ENCODE results near the gene MRPL39. TPM values are rescaled to one million over a fixed set of nuclear protein-coding genes. Genes with fewer than 3 reads are reported as not detected.
"Not testable (repeated sequence)": the region's sequence is repeated elsewhere in the genome, so short reads cannot be mapped to it uniquely, and the experiment has no call there.

MRPL39 gene
- total and polyA plus RNA-seq, 2 donors (not counting 3 experiments of a cell fraction or from before 2014, with no cell fraction given) = 10.4 to 25.2 TPM

DNA sequence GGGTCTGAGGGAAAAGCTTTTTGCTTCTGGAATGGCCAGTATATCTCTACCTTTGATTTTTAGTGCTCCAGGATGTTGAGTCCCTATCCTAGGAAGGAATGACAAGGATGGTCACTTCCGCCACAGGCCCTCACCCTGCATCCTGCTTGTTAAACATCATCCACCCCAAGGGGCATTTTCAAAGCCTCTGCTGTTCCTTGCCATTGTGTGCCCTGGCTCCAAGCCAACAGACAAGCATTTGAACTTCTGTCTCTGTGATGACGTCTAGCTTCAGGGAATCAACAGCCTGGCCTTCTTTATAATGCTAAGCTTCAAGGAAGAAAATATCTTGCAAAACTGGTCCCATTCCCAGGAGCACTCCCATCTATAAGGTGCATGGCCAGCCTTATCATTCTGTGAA lies 19.5 kb upstream of the MRPL39 start:
- Histone ChIP-seq H3K4me3 (replicated peaks in 1 of 3; ENCODE audit: insufficient read depth in 1 of 3, low read depth in 1 of 3, low read length in 3 of 3) (no peak overlapping the region), H3K9me3 (replicated peaks; ENCODE audit: control insufficient read depth, insufficient read depth, low read length) (no peaks in the 10 kb centered on the region), H2AFZ (ENCODE audit: low read depth, low read length) (no peak overlapping the region), H4K20me1 (replicated peaks; ENCODE audit: control insufficient read depth, extremely low read depth, insufficient read depth, low read length) (no peaks in the 10 kb centered on the region), H3K27me3 (ENCODE audit: control insufficient read depth in 2 of 2, insufficient read depth in 2 of 2, low read length in 2 of 2) (no peaks in the 10 kb centered on the region), H3K27ac (ENCODE audit: insufficient read depth, low read depth, low read length) (no peak overlapping the region), H3K9ac (replicated peaks; ENCODE audit: extremely low read depth, insufficient read depth, low read length) (no peak overlapping the region), H3K4me2 (ENCODE audit: insufficient read depth, low read length) (no peak overlapping the region), H3K4me1 (ENCODE audit: control insufficient read depth, extremely low read depth, insufficient read depth, low read length) (no peaks in the 10 kb centered on the region), H3K9me1 (replicated peaks; ENCODE audit: control insufficient read depth, extremely low read depth, insufficient read depth, low read length) (no peaks in the 10 kb centered on the region), H3K36me3 (ENCODE audit: control insufficient read depth in 2 of 2, extremely low read depth in 1 of 2, insufficient read depth in 2 of 2, low read length in 2 of 2) (no peaks in the 10 kb centered on the region), H3K79me2 (ENCODE audit: control insufficient read depth, insufficient read depth, low read length) (no peaks in the 10 kb centered on the region)
- TF ChIP-seq, protein P1, sequence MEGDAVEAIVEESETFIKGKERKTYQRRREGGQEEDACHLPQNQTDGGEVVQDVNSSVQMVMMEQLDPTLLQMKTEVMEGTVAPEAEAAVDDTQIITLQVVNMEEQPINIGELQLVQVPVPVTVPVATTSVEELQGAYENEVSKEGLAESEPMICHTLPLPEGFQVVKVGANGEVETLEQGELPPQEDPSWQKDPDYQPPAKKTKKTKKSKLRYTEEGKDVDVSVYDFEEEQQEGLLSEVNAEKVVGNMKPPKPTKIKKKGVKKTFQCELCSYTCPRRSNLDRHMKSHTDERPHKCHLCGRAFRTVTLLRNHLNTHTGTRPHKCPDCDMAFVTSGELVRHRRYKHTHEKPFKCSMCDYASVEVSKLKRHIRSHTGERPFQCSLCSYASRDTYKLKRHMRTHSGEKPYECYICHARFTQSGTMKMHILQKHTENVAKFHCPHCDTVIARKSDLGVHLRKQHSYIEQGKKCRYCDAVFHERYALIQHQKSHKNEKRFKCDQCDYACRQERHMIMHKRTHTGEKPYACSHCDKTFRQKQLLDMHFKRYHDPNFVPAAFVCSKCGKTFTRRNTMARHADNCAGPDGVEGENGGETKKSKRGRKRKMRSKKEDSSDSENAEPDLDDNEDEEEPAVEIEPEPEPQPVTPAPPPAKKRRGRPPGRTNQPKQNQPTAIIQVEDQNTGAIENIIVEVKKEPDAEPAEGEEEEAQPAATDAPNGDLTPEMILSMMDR (IDR thresholded peaks at IDR 0.05; ENCODE audit: extremely low read depth in 1 of 2, insufficient read depth in 1 of 2, low read depth in 1 of 2, low read length in 2 of 2) = no peak
- TF ChIP-seq MYC (IDR thresholded peaks at IDR 0.05; ENCODE audit: low read depth, low read length) = no peak
- TF ChIP-seq POLR2AphosphoS5 (IDR thresholded peaks at IDR 0.05; ENCODE audit: insufficient read depth, low read depth, low read length) = no peak
- no peak for TF ChIP-seq EZH2 (IDR thresholded peaks at IDR 0.05; ENCODE audit: borderline replicate concordance, low read depth, low read length, severe bottlenecking)
- no peak for TF ChIP-seq JUN (IDR thresholded peaks at IDR 0.05; ENCODE audit: borderline replicate concordance, insufficient read depth, insufficient read length, low read depth)
- TF ChIP-seq GATA2 (IDR thresholded peaks at IDR 0.05; ENCODE audit: insufficient read depth, insufficient read length, low read depth, low read length) = no peak
- no peak for TF ChIP-seq FOS (IDR thresholded peaks at IDR 0.05; ENCODE audit: borderline replicate concordance, insufficient read depth, low read length)
- no peak for TF ChIP-seq POLR2A (IDR thresholded peaks at IDR 0.05; ENCODE audit: low read depth, low read length)
- TF ChIP-seq, protein P2, sequence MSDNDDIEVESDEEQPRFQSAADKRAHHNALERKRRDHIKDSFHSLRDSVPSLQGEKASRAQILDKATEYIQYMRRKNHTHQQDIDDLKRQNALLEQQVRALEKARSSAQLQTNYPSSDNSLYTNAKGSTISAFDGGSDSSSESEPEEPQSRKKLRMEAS (IDR thresholded peaks at IDR 0.05; ENCODE audit: insufficient read depth, insufficient read length) = no peak
- dilution Hi-C loops (cut with MboI; ENCODE audit: extremely low pct_ligation_motif_present, low sequenced_read_pairs) (no loop called here), intact Hi-C loops (cut with micrococcal nuclease) (no loop called here)
- POLR2A ChIA-PET = no interaction called here
- FAIRE-seq (peak; percentile 59), DNase-seq (ENCODE audit: low read depth, low spot score) (no peak)
- CTCF ChIA-PET = interaction anchor here (0.9 kb wide), 1 partner anchor 18 kb away, joined by 3 read pairs; no protein-coding TSS in a partner anchor
- BruUV-seq (replicated peaks) = no TSS peak

DNA sequence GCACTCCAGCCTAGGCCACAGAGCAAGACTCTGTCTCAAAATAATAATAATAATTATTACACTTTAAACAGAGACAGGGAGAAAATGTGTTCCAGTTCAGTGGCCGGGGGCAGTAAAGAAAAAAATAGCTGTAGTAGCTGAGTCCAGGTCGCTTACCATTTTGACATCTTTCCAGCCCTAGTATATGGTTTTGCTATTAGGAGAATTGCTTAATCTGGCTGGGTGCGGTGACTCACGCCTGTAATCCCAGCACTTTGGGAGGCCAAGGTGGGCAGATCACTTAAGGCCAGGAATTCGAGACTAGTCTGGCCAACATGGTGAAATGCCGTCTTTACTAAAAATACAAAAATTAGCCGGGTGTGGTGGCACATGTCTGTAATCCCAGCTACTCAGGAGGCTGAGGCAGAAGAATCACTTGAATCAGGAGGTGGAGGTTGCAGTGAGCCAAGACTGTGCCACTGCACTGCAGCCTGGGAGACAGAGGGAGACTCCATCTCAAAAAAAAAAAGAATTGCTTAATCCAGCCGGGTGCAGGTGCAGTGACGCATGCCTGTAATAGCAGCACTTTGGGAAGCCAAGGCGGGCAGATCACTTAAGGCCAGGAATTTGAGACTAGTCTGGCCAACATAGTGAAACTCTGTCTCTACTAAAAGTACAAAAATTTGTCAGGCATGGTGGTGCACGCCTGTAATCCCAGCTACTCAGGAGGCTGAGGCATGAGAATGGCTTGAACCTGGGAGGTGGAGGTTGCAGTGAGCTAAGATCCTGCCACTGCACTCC lies 18.7 kb upstream of the MRPL39 start:
- H3K4me1 ChIP-seq (ENCODE audit: control insufficient read depth, extremely low read depth, insufficient read depth, low read length); H2AFZ ChIP-seq (ENCODE audit: low read depth, low read length); DNase-seq (ENCODE audit: low read depth, low spot score); FAIRE-seq; H4K20me1 ChIP-seq (replicated peaks; ENCODE audit: control insufficient read depth, extremely low read depth, insufficient read depth, low read length); H3K27ac ChIP-seq (ENCODE audit: insufficient read depth, low read depth, low read length); BruUV-seq (replicated peaks); POLR2A ChIA-PET; intact Hi-C loops (cut with micrococcal nuclease); H3K36me3 ChIP-seq (ENCODE audit: control insufficient read depth in 2 of 2, extremely low read depth in 1 of 2, insufficient read depth in 2 of 2, low read length in 2 of 2); H3K4me3 ChIP-seq (replicated peaks in 1 of 3; ENCODE audit: insufficient read depth in 1 of 3, low read depth in 1 of 3, low read length in 3 of 3); H3K9ac ChIP-seq (replicated peaks; ENCODE audit: extremely low read depth, insufficient read depth, low read length); H3K4me2 ChIP-seq (ENCODE audit: insufficient read depth, low read length); H3K27me3 ChIP-seq (ENCODE audit: control insufficient read depth in 2 of 2, insufficient read depth in 2 of 2, low read length in 2 of 2); dilution Hi-C loops (cut with MboI; ENCODE audit: extremely low pct_ligation_motif_present, low sequenced_read_pairs); H3K9me3 ChIP-seq (replicated peaks; ENCODE audit: control insufficient read depth, insufficient read depth, low read length); H3K9me1 ChIP-seq (replicated peaks; ENCODE audit: control insufficient read depth, extremely low read depth, insufficient read depth, low read length); H3K79me2 ChIP-seq (ENCODE audit: control insufficient read depth, insufficient read depth, low read length): not testable (repeated sequence)
- CTCF ChIA-PET = interaction anchor here (0.7 kb wide), 1 partner anchor 176 kb away, joined by 3 read pairs; no protein-coding TSS in a partner anchor

All from endothelial cell of umbilical vein (primary cell).